HG02623 (cell line): ENCODE data around the gene CROCC2.

ENCODE experiments used
- ATAC-seq: cut with Tn5 transposase; IDR thresholded peaks from one replicate; pipeline ENCODE4 v1.9.1; 2021; ENCODE audit warnings: moderate library complexity; ENCODE audit not compliant: unreplicated experiment

The CROCC2 gene

DNA sequence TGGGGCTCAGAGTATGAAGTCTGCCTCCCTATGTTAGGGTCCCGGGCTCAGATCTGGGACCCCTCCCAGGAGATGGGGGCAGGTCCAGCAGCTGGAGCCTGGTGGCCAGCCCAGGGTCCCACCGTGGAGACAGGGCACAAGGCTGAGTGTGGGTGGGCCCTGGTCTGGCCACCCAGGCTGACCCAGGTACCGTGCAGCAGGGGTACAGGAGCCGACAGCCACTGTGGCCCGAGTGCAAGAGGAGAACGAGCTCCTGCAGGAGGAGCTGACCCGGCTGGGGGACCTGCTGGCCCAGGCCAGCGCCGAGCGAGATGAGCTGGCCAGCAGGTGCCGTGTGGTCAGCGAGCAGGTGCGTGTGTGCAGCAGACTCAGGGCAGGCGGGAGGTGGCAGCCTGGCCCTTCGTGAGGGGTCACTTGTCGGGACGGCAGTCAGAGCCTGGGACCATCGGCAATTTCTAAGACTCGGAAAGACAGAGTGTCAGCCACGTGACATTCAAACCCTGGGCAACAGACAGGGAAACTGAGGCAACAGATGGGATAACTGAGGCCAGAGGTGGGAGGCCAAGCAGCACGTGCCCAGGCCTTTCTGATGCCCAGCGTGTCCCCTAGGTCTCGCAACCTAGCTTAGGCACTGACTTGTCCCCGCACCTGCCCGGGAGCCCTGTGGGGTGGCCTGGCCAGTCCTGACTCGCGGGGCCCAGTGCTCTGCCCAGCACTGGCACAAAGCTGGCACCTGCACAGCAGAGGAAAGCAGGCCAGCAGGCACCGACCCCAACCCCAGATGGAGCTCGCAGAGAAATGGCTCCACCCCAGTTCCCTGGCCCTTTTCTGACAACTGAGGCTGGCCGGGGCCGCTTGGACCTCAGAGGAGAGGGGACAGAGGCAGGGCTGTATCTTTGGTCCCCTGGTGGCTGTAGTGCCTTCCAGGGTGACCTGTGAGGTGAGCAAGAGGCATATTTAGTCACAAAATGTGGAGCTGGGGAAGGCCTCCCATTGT, 13.9 kb downstream of the CROCC2 start:
- ATAC-seq = no peak

DNA sequence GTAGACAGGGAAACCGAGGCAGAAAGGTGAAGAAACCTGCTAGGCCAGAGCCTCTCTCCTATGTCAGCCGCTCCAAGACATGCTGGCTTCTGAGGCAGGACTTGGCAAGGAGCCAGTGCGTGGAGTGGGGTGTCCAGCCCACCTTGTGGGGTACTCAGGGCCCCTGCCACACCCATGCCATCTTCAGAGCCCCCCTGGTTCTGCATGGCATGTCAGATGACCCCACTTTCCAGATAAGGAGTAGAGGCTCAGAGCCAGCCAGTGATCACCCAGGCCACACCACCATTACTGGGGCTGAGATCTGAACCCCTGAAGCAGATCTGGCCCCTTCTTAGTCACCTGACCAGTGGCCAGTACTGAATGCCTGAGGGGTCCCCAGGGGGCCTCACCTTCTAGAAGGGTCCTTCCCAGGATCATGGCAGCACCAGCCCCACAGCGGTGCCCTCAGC, 14.7 kb downstream of the CROCC2 start:
- ATAC-seq = no peak

DNA sequence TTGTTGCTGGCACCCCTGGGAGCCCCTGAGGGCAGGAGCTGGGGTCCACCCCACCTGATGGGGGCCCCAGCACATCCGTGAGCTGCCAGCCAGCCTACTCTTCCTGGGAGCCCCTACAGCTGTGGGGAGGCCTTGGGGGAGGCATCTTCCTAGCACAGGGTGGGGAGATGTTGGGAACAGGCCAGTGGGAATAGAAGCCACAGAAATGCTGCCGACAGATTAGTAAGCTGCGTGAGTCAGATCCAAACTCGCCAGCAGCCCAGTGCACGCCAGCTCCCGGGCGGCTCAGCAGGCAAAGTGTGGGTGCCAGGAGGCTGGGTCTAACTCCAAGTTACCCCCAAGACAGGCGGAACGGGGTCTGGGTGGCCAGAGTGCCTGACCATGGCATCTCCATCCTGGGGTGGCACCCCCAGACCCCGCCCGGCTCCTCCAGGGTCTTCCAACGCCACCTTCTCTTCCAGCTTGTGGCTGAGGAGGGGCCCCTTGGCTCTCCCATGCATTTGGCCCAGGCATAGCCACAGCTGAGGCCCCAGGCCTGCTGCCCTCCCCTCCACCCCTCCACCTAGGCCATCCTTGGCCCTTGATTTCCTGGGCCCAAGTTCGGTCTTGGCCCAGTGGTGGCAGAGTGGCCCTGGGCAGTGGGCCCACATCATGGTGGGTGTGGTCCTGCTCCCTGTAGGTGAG, 15.3 kb downstream of the CROCC2 start:
- ATAC-seq = no peak

DNA sequence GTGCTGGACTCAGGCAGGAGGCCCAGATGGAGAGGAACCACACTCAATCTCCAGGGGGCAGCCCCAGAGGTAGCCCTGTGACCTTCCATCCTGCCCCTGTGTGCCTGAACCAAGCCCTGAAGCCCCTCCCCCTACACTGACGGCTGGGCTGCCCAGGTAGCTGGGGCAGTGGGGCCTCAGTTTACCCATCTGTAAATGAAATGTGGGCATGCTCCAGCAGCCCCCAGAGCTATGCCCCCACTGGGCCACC, 15.8 kb downstream of the CROCC2 start:
- ATAC-seq = no peak

DNA sequence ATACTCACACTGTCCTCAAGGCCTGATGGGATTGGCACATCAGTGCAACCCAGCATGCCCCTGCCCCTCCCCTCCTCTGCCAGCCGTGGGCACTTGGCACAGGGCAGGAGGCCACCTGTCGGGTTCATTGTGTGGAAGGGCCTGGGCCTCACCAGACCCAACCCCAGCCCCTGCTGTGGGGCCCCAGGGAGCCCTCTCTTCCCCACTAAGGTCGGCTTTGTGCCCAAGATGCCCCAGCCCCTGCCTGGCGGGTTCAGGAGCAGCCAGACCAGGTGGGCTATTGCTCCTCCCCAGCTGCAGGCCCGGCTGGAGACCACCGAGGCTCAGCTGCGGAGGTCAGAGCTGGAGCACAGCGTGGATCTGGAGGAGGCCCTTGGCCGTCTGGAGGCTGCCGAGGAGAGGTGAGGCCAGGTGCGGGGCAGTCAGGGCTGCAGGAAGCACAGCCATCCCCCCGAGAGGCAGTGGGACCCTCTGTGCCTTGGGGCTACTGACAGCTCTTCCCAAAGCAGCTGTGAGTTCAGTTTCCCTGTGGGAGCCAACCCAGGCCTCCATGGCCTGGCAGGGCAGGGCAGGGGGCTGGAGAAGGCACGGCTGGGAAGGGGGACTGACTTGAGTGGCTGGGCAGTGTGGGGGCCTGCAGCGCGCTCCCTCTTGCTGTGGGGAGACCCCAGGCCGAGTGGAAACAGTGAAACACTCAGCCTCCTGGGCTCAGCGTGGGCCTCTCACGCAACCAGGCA, 16.3 kb downstream of the CROCC2 start:
- no peak for ATAC-seq

DNA sequence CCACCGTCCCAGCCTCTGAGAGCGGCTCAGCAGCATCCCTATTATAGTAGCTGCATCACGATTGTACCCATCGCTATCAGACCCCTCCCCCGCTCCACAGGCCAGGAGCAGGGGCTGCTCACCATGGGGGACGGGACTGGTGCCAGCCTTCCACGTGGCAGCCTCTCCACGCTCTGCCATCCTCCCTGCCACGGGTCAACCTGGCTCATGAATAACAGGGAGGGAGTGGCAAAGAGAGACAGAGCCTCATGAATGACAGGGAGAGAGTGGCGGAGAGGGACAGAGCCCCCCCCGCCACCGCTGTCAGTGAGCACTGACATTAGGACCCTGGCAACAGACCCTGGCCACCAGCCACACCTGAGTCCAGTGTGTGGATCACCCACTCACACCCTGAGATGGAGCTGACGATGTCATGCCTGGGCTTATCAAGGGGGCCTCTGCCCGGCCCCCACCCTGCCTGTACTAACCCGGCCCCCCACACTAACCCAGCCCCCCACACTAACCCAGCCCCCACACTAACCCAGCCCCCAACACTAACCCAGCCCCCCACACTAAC, 16.9 kb downstream of the CROCC2 start:
- no peak for ATAC-seq

DNA sequence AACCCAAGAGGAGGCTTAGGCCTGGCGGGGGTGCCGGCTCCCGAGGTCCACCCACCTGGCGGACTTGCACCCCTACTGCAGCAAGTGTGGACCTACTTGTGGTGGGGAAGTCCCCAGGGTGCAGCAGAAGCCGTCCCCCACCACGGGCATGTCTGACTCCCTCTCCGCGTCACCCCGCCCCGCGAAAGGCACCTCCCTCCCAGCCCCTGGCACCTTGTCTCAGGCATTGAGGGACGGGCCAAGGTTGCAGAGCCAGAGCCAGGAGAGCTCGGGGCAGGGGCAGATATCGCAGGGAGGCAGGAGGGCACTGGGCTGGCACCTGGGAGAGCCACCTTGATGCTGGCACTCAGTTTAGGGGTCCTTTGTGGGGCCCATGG, 19.0 kb downstream of the CROCC2 start:
- no peak for ATAC-seq

DNA sequence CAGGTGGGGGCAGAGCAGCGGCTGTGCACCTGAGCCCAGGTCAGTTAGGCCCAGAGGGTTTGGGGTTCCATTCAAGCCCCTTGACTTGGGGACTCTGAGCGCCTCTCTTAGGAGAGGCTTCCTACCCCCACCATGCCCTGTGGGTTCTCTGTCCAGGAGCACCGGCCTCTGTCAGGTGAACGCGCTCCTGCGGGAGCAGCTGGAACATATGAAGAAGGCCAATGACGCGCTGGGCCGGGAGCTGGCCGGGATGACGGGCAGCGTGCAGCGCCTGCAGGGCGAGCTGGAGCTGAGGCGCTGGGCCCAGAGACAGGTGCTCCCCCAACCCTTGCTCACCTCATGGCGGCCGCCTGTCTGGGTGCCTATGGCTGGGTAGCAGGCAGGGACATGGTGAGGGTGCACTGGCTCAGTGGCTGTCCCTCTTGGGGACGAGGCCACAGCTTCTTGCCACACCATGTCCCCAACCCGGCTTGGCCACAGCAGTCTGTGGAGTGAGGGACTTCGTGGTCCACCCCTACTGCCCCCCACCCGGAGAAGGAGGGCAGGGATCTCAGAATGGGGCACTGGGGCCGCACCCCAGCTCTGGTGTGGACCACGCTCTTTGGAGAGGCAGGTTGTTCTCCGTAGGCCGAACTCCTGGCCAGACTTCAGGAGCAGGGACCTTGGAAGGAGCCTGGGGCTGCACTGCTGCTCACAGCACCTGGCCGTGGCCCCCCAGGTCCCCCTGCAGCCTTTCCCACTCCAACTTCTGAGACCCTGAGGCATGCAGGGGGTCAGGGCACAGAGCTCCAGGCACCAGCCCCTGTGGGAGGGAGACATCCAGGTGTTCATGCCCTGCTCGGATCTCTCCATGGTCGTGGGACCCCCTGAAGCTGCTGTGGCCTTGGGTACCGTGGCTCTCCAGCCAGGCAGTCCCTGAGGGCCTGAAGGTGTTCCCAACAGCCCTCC, 19.7 kb downstream of the CROCC2 start:
- ATAC-seq = no peak

DNA sequence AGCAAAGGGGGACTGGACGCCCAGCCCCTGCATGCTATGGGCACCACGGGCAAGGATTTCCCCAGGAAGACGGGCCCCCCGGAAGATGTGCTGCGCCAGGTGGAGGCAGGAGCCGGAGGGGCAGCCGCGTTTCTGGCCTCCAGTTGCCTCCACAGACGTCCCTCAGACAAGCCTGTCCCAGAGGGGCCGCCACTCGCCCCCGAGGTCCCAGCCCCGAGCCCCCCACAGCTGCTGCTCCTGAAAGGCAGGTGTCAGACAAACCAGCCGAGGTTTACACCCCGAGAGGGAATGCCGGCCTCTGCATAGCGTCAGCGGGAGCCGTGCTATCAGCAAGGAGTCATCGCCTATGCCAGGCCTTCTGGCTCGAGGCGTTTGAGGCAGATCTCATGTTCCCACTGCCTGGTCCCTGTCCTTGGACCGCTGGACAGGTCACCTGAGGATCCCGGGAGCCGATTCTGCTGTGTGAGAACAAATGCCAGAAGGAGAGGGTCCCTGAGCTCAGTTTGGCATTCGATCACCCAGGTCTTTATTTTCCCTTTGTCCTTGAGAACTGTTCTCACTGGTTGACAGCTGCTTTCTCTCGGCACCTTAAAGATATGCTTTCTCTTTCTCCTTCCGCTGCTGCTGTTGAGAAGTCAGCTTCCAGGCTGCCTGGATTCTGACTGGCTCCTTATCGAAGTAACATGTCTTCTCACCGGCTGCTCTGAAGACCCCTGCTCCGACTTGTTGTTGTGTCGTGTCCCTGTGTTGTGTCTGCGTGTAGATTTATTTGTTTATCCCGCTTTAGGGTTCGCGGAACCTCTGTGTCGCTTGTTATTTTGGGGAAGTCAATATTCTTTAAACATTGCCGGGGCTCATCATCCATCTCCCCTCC, 20.6 kb downstream of the CROCC2 start:
- no peak for ATAC-seq

DNA sequence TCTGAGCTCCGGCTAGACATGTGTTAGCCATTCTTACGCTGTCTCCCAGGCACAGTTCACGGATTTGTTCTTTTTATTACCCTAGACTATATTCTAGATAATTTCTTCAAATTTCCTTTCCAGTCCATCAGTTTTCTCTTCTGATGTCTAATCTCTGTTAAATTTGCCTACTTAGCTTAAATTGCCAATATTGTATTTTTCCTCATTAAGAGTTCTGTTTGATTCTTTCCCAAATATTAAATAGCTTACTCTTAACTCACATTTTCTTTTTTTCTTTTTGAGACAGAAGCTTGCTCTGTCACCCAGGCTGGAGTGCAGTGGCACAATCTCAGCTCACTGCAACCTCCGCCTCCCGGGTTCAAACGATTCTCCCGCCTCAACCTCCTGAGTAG, 21.2 kb downstream of the CROCC2 start:
- ATAC-seq = no peak

DNA sequence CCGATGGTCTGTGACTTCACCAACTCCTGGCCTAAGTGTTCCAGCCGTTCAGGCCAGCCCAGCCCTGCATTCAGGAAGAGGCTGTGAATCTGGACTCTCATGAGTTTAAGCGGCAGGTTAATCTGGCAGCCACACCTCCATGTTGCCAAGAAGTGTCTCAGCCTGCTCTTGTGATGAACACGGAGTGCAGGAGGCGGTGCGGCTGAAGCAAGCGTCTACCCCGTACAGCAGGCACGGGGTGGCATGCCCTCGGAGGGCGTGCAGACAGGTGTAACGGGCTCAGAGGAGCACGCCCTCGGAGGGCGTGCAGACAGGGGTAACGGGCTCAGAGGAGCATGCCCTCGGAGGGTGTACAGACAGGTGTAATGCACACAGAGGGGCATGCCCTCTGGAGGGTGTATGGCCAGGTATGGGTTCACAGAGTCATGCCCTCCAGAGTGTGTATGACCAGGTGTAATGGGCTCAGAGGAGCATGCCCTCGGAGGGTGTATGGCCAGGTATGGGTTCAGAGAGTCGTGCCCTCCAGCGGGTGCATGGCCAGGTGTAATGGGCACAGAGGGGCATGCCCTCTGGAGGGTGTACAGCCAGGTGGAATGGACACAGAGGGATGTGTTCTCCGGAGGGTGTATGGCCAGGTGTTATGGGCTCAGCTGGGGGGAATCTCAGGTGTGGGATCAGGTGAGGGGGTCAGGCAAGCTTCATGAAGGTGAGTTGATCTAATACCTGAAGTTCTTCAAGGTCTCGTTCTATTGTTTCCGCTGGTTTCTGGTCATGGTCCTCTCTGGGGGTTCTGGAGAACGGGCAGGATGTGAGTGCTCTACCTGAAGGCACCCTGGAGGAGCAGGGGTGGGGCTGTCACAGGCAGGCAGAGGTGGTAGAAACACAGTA, 22.6 kb downstream of the CROCC2 start:
- ATAC-seq = no peak

DNA sequence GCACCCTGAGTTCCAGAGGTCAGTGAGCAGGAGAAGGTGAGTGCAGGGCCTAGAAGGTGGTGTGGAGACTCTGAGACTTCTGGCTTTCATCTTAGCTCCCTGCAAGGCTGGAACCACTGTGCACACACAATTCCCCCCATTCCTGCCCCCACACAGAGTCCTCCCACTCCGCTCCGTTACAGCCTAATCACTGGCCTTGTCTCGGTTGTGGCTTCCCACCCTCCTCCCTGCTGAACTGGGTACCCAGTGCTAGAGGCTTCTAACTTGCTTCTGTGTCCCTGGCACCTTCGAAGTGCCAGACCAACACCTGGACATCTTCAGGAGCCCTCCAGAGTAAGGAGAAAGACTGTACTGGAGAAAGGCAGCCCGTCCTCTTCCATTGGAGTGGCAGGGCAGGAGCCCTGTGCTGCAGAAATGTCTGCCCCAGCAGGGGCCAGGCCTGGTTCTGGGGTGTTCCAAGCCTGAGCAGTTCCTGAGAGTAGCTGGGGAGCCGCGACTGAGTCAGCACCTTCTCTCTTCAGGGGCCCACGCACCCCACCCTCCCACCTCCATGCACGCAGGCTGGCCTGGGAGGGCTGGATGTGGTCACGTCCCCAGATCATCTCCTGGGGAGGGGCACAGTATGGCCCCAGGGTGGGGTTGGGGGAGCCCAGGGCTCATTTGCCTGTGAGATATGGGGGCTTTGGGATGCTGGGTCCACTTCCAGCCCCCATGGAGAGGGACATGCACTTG, 23.4 kb downstream of the CROCC2 start:
- ATAC-seq = no peak

DNA sequence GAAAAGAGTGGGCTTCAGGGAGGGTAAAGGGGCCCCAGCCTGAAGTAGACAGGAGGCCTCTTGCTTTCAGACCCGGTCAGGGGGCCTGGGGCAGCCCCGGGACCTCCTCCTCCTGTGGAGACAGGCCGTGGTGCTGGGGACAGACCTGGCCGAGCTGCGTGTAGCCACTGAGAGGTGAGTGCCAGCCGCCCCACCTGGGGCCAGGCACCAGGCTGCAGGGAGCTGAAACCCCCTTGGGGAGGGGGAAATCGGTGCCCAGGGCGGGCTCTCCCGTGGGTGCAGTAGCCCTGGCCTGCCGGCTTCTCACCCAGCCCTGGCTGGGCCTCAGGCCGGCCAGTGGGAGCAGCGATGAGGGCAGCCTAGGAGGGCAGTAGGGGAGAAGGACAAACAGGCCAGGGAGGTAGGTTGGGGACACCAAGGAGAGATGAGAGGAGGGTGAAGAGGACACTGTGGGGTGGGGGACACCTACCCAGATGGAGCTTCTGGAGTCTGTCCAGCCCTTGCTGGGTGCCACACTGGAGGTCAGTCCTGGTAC, 24.0 kb downstream of the CROCC2 start:
- ATAC-seq = no peak

DNA sequence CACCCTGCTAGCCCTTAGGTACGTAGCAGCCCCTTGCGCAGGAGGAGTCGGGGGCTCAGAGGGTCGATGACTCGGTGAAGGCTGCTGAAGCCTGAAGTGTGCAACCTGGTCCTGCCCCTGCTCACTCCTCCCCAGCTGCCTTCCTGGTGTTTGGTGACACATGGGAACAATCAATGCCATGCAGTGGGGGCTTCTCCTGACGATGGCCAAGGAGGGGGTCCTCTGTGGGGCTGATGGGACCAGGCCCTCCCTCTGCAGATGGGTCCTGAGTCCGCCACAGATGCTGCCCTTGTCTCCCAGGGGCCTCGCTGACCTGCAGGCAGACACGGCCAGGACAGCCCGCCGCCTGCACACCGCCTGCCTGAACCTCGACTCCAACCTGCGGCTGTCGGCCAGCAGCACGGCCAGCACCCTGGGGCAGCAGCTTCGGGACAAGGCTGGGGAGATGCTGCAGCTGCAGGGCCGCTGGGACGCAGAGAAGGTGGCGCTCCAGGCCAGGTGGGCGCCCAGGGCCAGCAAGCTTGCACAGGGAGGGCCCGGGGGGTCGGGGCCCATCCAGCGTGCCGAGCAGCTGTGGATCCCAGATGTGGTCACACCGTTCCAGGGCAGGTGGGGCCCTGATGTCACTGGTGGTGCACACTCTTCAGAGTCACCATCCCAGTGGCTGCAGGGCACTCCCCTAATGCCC, 24.6 kb downstream of the CROCC2 start:
- no peak for ATAC-seq

DNA sequence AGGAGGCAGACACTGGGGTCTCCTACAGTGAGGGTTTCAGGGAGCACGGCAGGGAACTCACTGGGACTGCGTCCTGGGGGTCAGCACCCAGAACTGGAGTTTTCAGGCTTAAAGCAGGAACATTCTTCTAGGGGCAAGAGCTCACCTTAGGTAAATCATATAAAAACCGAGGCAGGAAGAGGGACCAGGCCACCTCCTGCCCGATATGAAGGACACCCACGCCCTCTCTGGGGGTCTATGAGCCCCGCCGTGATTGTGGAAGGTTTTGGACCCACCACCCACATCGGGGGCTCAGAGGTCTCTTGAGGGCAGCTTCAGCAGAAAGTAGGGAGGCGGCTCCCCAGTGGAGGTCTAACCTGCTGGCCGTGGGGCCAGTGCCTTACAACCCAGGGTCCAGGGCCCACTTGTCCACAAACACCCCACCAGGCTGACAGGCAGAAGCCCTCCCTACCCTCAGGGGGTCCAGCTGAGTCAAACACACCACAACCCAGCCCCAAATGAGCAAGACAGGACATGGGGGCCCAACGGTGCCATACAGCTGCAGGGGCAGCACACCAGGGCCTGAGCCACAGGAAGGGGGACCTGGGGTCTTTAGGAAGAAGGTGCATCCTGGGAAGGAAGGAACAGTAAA, 25.3 kb downstream of the CROCC2 start:
- ATAC-seq = no peak

DNA sequence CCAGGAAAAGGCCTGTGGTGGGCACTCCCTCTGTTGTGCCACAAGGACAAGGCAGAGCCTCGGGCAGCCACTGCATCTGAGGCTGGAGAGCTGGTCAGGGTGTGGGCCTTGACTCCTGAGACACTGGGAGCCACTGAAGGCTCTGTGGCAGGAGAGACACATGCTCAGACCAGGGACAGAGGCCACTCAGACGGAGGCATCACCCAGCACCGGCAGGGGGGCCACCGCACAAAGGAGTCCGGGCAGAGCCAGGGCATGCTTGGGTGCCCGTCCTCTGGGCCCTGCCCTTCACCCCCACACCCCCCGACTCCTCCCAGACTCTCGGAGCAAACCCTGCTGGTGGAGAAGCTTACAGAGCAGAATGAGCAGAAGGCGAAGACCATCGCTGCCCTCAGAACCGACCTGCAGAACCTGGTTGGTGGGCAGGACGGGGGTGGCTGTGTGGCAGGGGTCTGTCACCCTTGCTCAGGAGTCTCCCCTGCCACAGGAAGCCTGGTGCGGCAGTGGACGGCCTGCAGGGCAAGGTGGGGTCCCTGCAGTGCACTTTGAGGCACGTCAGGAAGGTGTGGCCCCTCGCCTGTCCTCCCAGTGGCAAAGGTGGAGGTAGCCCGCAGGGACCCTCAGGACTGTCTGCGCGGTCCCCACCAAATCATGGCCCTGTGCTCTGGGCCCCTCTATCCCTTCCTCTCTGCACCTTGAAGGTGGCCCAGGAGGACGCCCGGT, 26.0 kb downstream of the CROCC2 start:
- no peak for ATAC-seq
